Endodermal cell (in vitro differentiated cells): Measurements from ENCODE around the gene LRRC2. TPM values are rescaled to one million over a fixed set of nuclear protein-coding genes. Genes with fewer than 3 reads are reported as not detected.

Source experiments
- DNase-seq: peaks from one replicate; pipeline ENCODE4 v3.0.0-alpha.2; 2017
- H3K27ac ChIP-seq: 2 replicates; pipeline ENCODE4 v1.5.1; 2013; ENCODE audit warnings: mild to moderate bottlenecking, low read depth, low read length, moderate library complexity
- H3K27me3 ChIP-seq: 2 replicates; pipeline ENCODE4 v1.6.1; 2013; ENCODE audit warnings: mild to moderate bottlenecking, low read length, moderate library complexity; ENCODE audit not compliant: insufficient read depth, control insufficient read depth, poor library complexity, severe bottlenecking
- H3K36me3 ChIP-seq: 2 replicates; pipeline ENCODE4 v1.7.0; 2013; ENCODE audit warnings: mild to moderate bottlenecking, low read length, moderate library complexity; ENCODE audit not compliant: control insufficient read depth, insufficient read depth
- H3K4me1 ChIP-seq: one replicate; pipeline ENCODE4 v1.7.0; 2013; ENCODE audit warnings: low read length; ENCODE audit not compliant: control insufficient read depth, insufficient read depth
- H3K4me3 ChIP-seq: 2 replicates; pipeline ENCODE4 v1.5.1; 2013; ENCODE audit warnings: mild to moderate bottlenecking, low read length, moderate library complexity
- H3K9ac ChIP-seq: 2 replicates; pipeline ENCODE4 v1.6.1; 2013; ENCODE audit warnings: mild to moderate bottlenecking, low read length, moderate library complexity; ENCODE audit not compliant: poor library complexity, severe bottlenecking; ENCODE audit errors: extremely low read depth
- H3K9me3 ChIP-seq: 2 replicates; pipeline ENCODE4 v1.6.1; 2013; ENCODE audit warnings: mild to moderate bottlenecking, low read length, moderate library complexity; ENCODE audit not compliant: control insufficient read depth
- H3K27ac Mint-ChIP-seq: 2 replicates; pipeline ENCODE4 v1.8.0; 2020; ENCODE audit warnings: mixed read lengths
- H3K27me3 Mint-ChIP-seq: 2 replicates; pipeline ENCODE4 v1.8.0; 2021; ENCODE audit warnings: mild to moderate bottlenecking, mixed read lengths; ENCODE audit not compliant: insufficient read depth
- H3K36me3 Mint-ChIP-seq: 2 replicates; pipeline ENCODE4 v1.8.0; 2020; ENCODE audit warnings: low read depth, mixed read lengths
- H3K4me1 Mint-ChIP-seq: 2 replicates; pipeline ENCODE4 v1.8.0; 2020; ENCODE audit warnings: mixed read lengths
- H3K4me3 Mint-ChIP-seq: 2 replicates; pipeline ENCODE4 v1.8.0; 2020; ENCODE audit warnings: mild to moderate bottlenecking, moderate library complexity, mixed read lengths
- H3K9me3 Mint-ChIP-seq: 2 replicates; pipeline ENCODE4 v1.8.0; 2020; ENCODE audit warnings: mild to moderate bottlenecking, mixed read lengths
- CTCF ChIP-seq: fragments of 200-600 bp; sonication (generic); conservative IDR thresholded peaks from 2 replicates; pipeline ENCODE4 v1.5.0; 2021; ENCODE audit warnings: antibody characterized with exemption, mild to moderate bottlenecking
- WGBS, 2 experiments: methylation state at CpG; one replicate each; pipeline versions ENCODE4 v1.1.5 to v1.1.7; 2013; ENCODE audit warnings: missing lambda C conversion rate in 2 of 2, mixed read lengths in 1 of 2; ENCODE audit not compliant: insufficient coverage in 1 of 2, insufficient read length in 1 of 2; 5-methylcytosine and 5-hydroxymethylcytosine counted together
- total RNA-seq, 2 donors: library from RNA; stranded (reverse); fragmentation: NEBNext Ultra II Directional in 1 of 2; extraction: Animal tissue kit (Norgen Biotek cat#: 25700) in 1 of 2; gene quantifications; 2 replicates in 1 of 2; 3 replicates in 1 of 2; pipeline ENCODE4 v1.2.1, GENCODE V29; 2021

The LRRC2 gene
- total RNA-seq, 2 donors from 2014 or later, result 8.9 to 10.2 TPM

DNA sequence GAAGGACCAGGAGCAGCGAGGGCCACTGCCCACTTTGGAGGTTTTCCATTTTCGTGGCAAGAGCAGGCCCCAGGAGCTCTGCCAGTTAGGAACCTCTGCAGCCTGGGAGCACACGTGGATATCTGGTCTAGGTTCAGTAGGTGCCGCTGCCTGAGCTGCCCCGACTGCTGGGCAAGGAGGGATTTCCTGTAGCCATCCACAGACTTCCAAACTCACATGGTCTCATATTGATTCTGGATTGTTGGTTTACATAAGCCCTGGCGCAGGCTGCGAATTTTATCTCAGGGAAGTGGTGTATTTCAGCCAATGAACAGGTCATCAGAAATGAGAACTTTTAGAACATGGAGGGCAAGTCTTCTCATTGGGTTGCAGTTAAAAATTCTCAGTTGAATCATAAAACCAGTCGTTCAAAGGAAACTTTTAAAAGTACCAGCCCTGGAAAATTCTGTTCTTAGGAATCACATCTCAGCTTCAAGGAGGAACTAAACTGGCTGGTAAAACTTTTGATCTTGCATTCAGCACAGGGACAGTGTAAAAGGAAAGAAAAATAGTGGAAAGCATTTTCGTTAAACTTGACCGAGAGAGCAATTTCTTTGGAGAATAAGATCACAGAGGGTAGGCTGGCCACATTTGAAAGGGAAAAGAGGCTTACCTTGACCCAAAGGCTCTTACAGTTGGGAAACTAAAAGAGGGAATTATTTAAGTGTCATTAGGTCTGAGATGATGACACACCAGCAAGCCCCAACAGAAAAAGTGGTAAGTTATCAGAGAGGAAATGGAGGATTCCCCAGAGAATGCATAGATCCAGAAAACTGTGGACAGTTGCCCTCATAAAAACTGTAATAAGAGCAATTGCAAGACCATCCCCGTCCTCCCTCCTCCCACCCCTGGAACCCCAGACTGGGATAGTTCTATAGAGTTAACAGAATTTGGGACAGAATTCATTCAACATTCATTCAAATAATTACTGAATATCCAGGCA, 74.7 kb downstream of the LRRC2 start:
- Histone ChIP-seq H3K36me3 (no peaks in the 10 kb centered on the region), H3K4me1 (no peaks in the 10 kb centered on the region), H3K4me3 (no peak overlapping the region), H3K27me3 (no peaks in the 10 kb centered on the region), H3K27ac (no peak overlapping the region), H3K9me3 (no peaks in the 10 kb centered on the region), H3K9ac (no peak overlapping the region)
- TF ChIP-seq CTCF, result no peak
- Mint-ChIP-seq H3K9me3 (peaks cover 16% of the 10 kb centered on the region), H3K36me3 (peaks cover 4% of the 10 kb centered on the region), H3K4me3 (no peak overlapping the region), H3K27ac (no peak overlapping the region), H3K4me1 (peaks cover 15% of the 10 kb centered on the region), H3K27me3 (peaks cover 3% of the 10 kb centered on the region)
- WGBS, 2 experiments, result 90 to 94% methylated on average over 5 to 11 of the region's 11 CpGs
- peak; percentile 22 for DNase-seq

- Mint-ChIP-seq H3K27me3 (peaks cover 3% of the 10 kb centered on the region), H3K36me3 (peaks cover 4% of the 10 kb centered on the region), H3K4me3 (no peak overlapping the region), H3K27ac (no peak overlapping the region), H3K9me3 (peaks cover 16% of the 10 kb centered on the region), H3K4me1 (peaks cover 16% of the 10 kb centered on the region)
- no peak overlapping the region for H3K9ac ChIP-seq
- no peak for DNase-seq
- 87% methylated on average over 6 of the region's 6 CpGs; no CpG with 5 or more reads in 1 of the 2 experiments for WGBS, 2 experiments
- H3K27me3 ChIP-seq, result no peaks in the 10 kb centered on the region
- no peaks in the 10 kb centered on the region for H3K9me3 ChIP-seq
- no peak for TF ChIP-seq CTCF
- peaks cover 1% of the 10 kb centered on the region for H3K4me1 ChIP-seq
- no peak overlapping the region for H3K4me3 ChIP-seq
- H3K36me3 ChIP-seq, result no peaks in the 10 kb centered on the region
- no peak overlapping the region for H3K27ac ChIP-seq
These were observed 75.6 kb downstream of the LRRC2 start for GRCh38 chr3:46490338-46491084.

DNA sequence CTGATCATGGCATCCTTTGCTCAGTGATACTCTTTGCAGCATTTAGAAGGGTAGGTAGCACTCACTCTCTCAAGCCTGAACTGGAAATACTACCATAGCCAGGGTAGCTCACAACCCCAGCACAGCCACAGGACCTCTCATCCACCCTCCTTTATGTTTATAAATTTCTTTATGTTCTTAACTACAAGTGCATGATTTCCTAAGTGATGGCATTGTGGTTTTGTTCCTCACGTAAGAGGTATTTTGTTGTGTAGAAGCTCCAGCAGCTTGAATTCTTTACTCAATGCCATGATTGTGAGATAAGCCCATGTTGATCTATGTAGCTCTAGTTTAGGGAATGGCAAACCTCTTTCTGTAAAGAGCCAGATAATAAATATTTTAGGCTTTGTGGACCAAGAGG, 76.2 kb downstream of the LRRC2 start:
- no peaks in the 10 kb centered on the region for H3K27me3 ChIP-seq
- DNase-seq, result no peak
- peaks cover 3% of the 10 kb centered on the region for H3K27me3 Mint-ChIP-seq
- H3K4me1 Mint-ChIP-seq, result peaks cover 18% of the 10 kb centered on the region
- H3K27ac Mint-ChIP-seq, result no peak overlapping the region
- peaks cover 16% of the 10 kb centered on the region for H3K9me3 Mint-ChIP-seq
- no peak overlapping the region for H3K27ac ChIP-seq
- WGBS, 2 experiments, result 93 to 100% methylated on average over 1 of the region's 1 CpG
- no peak overlapping the region for H3K4me3 Mint-ChIP-seq
- no peak overlapping the region for H3K4me3 ChIP-seq
- TF ChIP-seq CTCF, result no peak
- H3K36me3 Mint-ChIP-seq, result peaks cover 4% of the 10 kb centered on the region
- no peaks in the 10 kb centered on the region for H3K36me3 ChIP-seq
- H3K9me3 ChIP-seq, result no peaks in the 10 kb centered on the region
- H3K4me1 ChIP-seq, result peaks cover 4% of the 10 kb centered on the region
- no peak overlapping the region for H3K9ac ChIP-seq
